HEK293 (cell line): ENCODE results near the gene TCERG1.

ENCODE experiments used
- CTCF ChIP-seq: fragments of 450-650 bp; formaldehyde crosslinking; IDR thresholded peaks from 2 replicates; pipeline ENCODE4 v1.5.1; 2016; ENCODE audit warnings: missing biosample characterization, missing genetic modification characterization
- KLF7 ChIP-seq: fragments of 450-650 bp; formaldehyde crosslinking; IDR thresholded peaks from 2 replicates; pipeline ENCODE4 v1.5.1; 2016; ENCODE audit warnings: missing biosample characterization, missing genetic modification characterization, borderline replicate concordance
- ZNF302 ChIP-seq: fragments of 450-650 bp; formaldehyde crosslinking; IDR thresholded peaks from 2 replicates; pipeline ENCODE4 v1.5.1; 2016; ENCODE audit warnings: missing biosample characterization, missing genetic modification characterization, low read depth
- ZNF660 ChIP-seq: fragments of 450-650 bp; IDR thresholded peaks from 2 replicates; pipeline ENCODE4 v1.5.1; 2018; ENCODE audit warnings: missing biosample characterization, mild to moderate bottlenecking, missing genetic modification characterization
- ZNF701 ChIP-seq: fragments of 450-650 bp; formaldehyde crosslinking; IDR thresholded peaks from 2 replicates; pipeline ENCODE4 v1.5.1; 2016; ENCODE audit warnings: missing biosample characterization, missing genetic modification characterization
- TF ChIP-seq, protein P1 (sequence below): sonication (generic); formaldehyde crosslinking; IDR thresholded peaks from 2 replicates; pipeline ENCODE4 v1.8.1; 2022; ENCODE audit warnings: mild to moderate bottlenecking, moderate library complexity, missing genetic modification reagents

DNA sequence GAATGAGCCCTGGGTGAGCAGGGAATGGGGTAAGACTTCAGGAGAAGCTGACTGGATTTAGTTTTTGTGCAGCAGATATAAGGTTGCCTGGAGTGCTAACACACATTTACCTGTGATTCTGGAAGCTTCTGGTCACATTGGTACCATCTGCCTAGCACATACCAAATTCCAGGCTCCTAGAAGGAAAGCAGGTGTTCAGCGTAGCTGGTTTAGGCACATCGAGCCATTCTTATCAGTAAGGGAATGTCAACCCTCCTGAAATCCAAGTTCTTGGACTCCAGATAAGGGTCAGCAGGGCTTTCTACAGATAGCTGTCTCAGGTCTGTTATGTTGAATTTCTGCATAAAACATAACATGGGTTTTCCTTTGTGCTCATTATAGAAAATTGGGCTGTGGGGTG lies 10.3 kb downstream of the TCERG1 start:
- TF ChIP-seq, protein P1, sequence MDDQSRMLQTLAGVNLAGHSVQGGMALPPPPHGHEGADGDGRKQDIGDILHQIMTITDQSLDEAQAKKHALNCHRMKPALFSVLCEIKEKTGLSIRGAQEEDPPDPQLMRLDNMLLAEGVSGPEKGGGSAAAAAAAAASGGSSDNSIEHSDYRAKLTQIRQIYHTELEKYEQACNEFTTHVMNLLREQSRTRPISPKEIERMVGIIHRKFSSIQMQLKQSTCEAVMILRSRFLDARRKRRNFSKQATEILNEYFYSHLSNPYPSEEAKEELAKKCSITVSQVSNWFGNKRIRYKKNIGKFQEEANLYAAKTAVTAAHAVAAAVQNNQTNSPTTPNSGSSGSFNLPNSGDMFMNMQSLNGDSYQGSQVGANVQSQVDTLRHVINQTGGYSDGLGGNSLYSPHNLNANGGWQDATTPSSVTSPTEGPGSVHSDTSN: no peak
- no peak for TF ChIP-seq KLF7 (tag by site-specific recombination)
- no peak for TF ChIP-seq ZNF660 (tag by site-specific recombination)
- no peak for TF ChIP-seq ZNF701 (tag by site-specific recombination)
- TF ChIP-seq CTCF (tag by site-specific recombination): no peak
- TF ChIP-seq ZNF302 (tag by site-specific recombination): no peak
